Activated T-helper 9 cell treated with anti-CD3 and anti-CD28 coated beads, Interleukin-2, amount 50 U/mL, for 16 hours (primary cell): ENCODE data around the gene ZNF320.
"Not testable (repeated sequence)": the region's sequence is repeated elsewhere in the genome, so short reads cannot be mapped to it uniquely, and the experiment has no call there.

Source experiments
- DNase-seq: peaks from one replicate; pipeline ENCODE4 v3.0.0-alpha.2; 2020; ENCODE audit warnings: low read depth

ZNF320 gene

GRCh38 chr19:52922841-52923777 lies 25.7 kb upstream of the ZNF320 start, which contains the start of gene ZNF888:
Gene ZNF888, minus strand, starts transcription at chr19:52923428. Its CDS starts 5,555 bp downstream, at chr19:52917873.
- peak; percentile 78 for DNase-seq

GRCh38 chr19:52917531-52917930 lies 20.1 kb upstream of the ZNF320 start:
- no peak for DNase-seq

GRCh38 chr19:52910648-52911047 lies 13.2 kb upstream of the ZNF320 start:
- no peak for DNase-seq

GRCh38 chr19:52904052-52904780 lies 6.8 kb upstream of the ZNF320 start:
- DNase-seq, result not testable (repeated sequence)

- DNase-seq, result no peak
These were observed 4.4 kb upstream of the ZNF320 start for GRCh38 chr19:52901842-52902241.

GRCh38 chr19:52898596-52898995 lies 1.2 kb upstream of the ZNF320 start:
- not testable (repeated sequence) for DNase-seq

GRCh38 chr19:52898101-52898500 lies 666 bp upstream of the ZNF320 start:
- no peak for DNase-seq

GRCh38 chr19:52896431-52897137 lies 851 bp downstream of the ZNF320 start:
- DNase-seq, result no peak

GRCh38 chr19:52891336-52891735 lies 6.1 kb downstream of the ZNF320 start:
- no peak for DNase-seq

GRCh38 chr19:52889931-52890330 lies 7.5 kb downstream of the ZNF320 start:
- no peak for DNase-seq

GRCh38 chr19:52889076-52889475 lies 8.4 kb downstream of the ZNF320 start:
- DNase-seq, result no peak

GRCh38 chr19:52880895-52881389 lies 16.5 kb downstream of the ZNF320 start:
- no peak for DNase-seq

- not testable (repeated sequence) for DNase-seq
These were observed 24.4 kb downstream of the ZNF320 start for GRCh38 chr19:52872996-52873395.

GRCh38 chr19:52871466-52871865 lies 26.0 kb downstream of the ZNF320 start:
- no peak for DNase-seq

GRCh38 chr19:52868031-52868430 lies 29.4 kb downstream of the ZNF320 start:
- not testable (repeated sequence) for DNase-seq

- peak; percentile 56 for DNase-seq
These were observed 39.9 kb downstream of the ZNF320 start, which contains the start of gene ZNF468 for GRCh38 chr19:52857378-52858191. Gene ZNF468, minus strand, starts transcription at chr19:52857619. Its CDS starts 3,347 bp downstream, at chr19:52854272.

- not testable (repeated sequence) for DNase-seq
These were observed 40.7 kb downstream of the ZNF320 start for GRCh38 chr19:52856540-52857377.
